Prostate gland (tissue), 2 donors: ENCODE measurements around the gene KCNK18.

Source experiments
- POLR2A ChIP-seq: fragments of 450-650 bp; IDR thresholded peaks from one replicate; pipeline ENCODE4 v1.6.1; 2016; ENCODE audit warnings: antibody characterized with exemption, mild to moderate bottlenecking
- POLR2AphosphoS5 ChIP-seq: sonication (generic); formaldehyde crosslinking; IDR thresholded peaks from one replicate; pipeline ENCODE4 v1.6.1; 2017; ENCODE audit warnings: antibody characterized with exemption
- TF ChIP-seq, protein P1 (sequence below), 4 experiments: fragments of 200-600 bp in 2 of 4; fragments of 450-650 bp in 2 of 4; sonication (generic) in 2 of 4; IDR thresholded peaks; 1 replicate in 3 of 4; 2 replicates in 1 of 4; pipeline ENCODE4 v1.5.1; 2016 to 2019; ENCODE audit warnings: antibody characterized with exemption in 4 of 4, mild to moderate bottlenecking in 2 of 4, moderate library complexity in 2 of 4

- TF ChIP-seq, protein P1, sequence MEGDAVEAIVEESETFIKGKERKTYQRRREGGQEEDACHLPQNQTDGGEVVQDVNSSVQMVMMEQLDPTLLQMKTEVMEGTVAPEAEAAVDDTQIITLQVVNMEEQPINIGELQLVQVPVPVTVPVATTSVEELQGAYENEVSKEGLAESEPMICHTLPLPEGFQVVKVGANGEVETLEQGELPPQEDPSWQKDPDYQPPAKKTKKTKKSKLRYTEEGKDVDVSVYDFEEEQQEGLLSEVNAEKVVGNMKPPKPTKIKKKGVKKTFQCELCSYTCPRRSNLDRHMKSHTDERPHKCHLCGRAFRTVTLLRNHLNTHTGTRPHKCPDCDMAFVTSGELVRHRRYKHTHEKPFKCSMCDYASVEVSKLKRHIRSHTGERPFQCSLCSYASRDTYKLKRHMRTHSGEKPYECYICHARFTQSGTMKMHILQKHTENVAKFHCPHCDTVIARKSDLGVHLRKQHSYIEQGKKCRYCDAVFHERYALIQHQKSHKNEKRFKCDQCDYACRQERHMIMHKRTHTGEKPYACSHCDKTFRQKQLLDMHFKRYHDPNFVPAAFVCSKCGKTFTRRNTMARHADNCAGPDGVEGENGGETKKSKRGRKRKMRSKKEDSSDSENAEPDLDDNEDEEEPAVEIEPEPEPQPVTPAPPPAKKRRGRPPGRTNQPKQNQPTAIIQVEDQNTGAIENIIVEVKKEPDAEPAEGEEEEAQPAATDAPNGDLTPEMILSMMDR (IDR thresholded peaks at IDR 0.05) = no peak
- no peak for TF ChIP-seq POLR2AphosphoS5
- TF ChIP-seq POLR2A = no peak
These were observed 41.8 kb downstream of the KCNK18 start for GRCh38 chr10:117239051-117239450.
